VCaP (cell line): Measurements from ENCODE around the gene MUC20.
"Not testable (repeated sequence)": the region's sequence is repeated elsewhere in the genome, so short reads cannot be mapped to it uniquely, and the experiment has no call there.

Experiments
- H3K27ac ChIP-seq: fragments of 450-650 bp; 2 replicates; pipeline ENCODE4 v1.5.1; 2017
- CTCF ChIP-seq: fragments of 450-650 bp; conservative IDR thresholded peaks from 2 replicates; pipeline ENCODE4 v1.5.1; 2017; ENCODE audit warnings: mild to moderate bottlenecking, moderate library complexity

MUC20 gene

DNA sequence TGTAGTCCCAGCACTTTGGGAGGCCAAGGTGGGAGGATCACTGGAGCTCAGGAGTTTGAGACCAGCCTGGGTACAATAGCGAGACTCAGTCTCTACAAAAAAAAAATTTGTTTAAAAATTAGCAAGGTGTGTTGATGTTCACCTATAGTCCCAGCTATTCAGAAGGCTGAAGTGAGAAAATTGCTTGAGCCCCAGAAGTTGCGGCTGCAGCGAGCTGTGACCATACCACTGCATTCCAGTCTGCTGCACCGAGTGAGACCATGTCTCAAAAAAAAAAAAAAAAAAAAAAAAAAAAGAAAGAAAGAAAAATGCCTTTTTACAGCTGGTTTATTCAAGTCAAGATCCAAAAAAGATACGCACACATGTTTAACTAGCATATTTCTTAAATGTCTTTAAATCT is 17.0 kb upstream of the MUC20 start:
- no peak overlapping the region for H3K27ac ChIP-seq
- no peak for TF ChIP-seq CTCF

GRCh38 chr3:195704433-195704999 is 16.3 kb upstream of the MUC20 start:
- no peak for TF ChIP-seq CTCF
- no peak overlapping the region for H3K27ac ChIP-seq

GRCh38 chr3:195705081-195705991 is 15.4 kb upstream of the MUC20 start:
- TF ChIP-seq CTCF = no peak
- H3K27ac ChIP-seq = no peak overlapping the region

DNA sequence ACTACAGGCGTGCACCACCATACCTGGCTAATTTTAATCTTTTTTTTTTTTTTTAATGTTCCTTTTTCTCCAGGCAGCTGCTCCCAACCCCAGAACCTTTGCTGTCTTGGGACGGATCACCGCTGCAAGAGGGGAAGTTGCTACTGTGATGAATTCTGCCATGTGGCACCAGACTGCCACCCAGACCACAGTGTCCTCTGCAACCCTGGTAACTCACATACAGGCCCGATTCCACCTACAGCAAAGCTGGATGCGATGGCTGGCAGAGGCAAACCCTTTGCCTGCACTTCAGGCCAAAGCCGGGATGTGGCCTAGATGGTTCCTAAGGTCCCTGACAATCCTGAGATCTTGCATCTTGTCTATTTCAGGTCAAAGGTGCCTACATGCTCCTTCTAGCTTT is 12.7 kb upstream of the MUC20 start:
- H3K27ac ChIP-seq = no peak overlapping the region

DNA sequence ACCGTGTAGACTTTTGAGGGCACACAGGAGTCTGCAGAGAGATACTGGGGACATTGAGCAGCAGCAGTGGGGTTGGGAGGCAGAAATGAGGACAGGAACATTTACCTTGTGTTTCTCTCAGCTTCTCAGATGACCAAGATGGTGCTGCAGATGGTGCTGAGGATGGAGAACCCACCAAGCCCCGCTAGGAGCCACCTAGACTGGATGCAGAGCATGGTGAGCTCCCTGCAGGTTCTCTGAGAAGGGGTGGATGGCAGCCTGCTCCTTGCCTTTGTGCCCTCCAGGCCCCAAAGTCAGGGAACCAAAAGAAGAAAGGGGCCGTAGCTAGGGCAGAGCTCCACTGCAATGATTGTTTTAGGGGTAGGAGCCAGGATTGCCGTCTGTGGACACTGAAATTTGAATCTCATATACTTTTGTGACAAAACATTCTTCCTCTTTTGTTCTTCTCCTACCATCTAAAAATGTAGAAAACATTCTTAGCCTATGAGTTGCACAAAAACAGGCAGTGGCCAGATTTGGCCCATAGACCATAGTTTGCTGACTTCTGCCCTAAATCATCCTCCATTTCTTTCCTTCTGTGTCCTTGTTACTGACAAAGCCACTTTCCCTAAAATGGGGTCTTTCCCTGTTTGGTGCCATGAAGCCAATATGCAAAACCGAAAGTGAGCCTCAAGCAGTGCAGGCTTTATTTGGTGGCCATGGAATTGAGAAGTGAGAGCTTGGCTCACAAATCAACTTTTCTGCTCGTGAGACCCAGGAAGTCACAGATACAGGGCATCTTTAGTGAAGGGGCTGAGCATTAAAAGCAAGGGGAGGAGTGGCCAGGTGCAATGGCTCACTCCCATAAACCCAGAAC is 11.9 kb upstream of the MUC20 start:
- TF ChIP-seq CTCF = no peak
- no peak overlapping the region for H3K27ac ChIP-seq

More for the DNA sequence above, 12.7 kb upstream of the MUC20 start:
- no peak for TF ChIP-seq CTCF

DNA sequence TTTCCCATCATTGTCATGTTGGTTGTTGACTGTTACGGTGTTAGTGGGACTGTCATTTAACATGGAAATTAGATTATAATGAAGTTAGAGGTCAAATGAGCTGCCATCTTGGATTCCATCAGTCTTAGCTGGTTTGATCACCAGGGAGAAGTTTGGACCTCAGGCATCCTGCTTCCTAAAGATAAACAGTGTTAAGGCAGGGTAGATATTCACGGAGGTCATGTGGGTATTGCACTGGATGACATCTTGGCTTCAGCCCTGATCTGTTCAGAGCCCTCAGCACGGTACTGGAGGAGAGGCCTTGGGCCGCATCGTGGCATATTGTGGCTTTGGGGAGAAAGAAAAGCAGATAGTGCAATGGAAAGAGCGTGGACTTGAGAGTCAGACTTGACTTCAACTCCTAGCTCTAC is 11.1 kb upstream of the MUC20 start:
- no peak overlapping the region for H3K27ac ChIP-seq
- no peak for TF ChIP-seq CTCF

DNA sequence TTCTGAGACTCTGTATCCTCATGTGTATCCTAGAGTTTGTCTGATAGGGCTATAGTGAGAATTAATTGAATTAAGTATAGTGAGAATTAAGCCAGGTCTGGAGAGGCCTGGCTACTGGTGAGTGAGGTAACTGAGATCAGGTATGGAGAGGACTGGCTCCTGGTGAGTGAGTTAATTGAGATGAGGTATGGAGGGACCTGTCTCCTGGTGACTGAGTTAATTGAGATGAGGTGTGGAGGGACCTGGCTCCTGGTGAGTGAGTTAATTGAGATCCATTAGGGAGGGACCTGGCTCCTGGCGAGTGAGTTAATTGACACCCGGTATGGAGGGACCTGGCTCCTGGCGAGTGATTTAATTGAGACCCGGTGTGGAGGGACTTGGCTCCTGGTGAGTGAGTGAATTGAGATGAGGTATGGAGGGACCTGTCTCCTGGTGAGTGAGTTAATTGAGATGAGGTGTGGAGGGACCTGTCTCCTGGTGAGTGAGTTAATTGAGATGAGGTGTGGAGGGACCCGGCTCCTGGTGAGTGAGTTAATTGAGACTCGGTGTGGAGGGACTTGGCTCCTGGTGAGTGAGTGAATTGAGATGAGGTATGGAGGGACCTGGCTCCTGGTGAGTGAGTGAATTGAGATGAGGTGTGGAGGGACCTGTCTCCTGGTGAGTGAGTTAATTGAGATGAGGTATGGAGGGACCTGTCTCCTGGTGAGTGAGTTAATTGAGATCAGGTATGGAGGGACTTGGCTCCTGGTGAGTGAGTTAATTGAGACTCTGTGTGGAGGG is 10.5 kb upstream of the MUC20 start:
- H3K27ac ChIP-seq = not testable (repeated sequence)

- not testable (repeated sequence) for H3K27ac ChIP-seq
These were observed 9.5 kb upstream of the MUC20 start for GRCh38 chr3:195711091-195711812.
